Measurements from ENCODE around the gene RGPD8.
"Not testable (repeated sequence)": the region's sequence is repeated elsewhere in the genome, so short reads cannot be mapped to it uniquely, and the experiment has no call there.

DNA sequence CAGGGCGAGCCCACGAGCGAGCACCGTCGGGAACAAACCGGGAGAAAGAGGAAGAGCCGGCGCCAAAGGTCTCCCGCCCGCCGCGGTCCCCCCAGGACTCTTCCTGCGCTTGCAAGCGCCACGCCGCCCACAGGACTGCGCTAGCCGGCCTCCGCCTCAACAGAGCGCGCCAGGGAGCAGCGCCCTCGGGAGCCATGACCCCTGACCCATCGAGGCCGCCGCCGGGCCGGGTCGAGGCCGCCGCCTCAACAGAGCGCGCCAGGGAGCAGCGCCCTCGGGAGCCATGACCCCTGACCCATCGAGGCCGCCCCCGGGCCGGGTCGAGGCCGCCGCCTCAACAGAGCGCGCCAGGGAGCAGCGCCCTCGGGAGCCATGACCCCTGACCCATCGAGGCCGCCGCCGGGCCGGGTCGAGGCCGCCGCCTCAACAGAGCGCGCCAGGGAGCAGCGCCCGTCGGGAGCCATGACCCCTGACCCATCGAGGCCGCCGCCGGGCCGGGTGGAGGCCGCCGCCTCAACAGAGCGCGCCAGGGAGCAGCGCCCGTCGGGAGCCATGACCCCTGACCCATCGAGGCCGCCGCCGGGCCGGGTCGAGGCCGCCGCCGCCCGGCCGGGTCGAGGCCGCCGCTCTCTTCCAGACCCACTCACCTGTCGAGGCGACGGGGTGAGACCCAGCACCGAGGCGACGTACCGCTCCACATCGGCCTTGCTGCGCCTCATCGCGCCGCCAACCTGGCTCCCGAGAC is 538 bp downstream of the RGPD8 start:
- not testable (repeated sequence) for TF ChIP-seq L3MBTL2 (conservative IDR thresholded peaks at IDR 0.05); FOXM1 (IDR thresholded peaks at IDR 0.05; ENCODE audit: borderline replicate concordance); BHLHE40 (IDR thresholded peaks at IDR 0.05; ENCODE audit: borderline replicate concordance); SUZ12 (IDR thresholded peaks at IDR 0.05); ELF4 (IDR thresholded peaks at IDR 0.05); ZNF384 (IDR thresholded peaks at IDR 0.05); SP1 (IDR thresholded peaks at IDR 0.05); HDGF (IDR thresholded peaks at IDR 0.05; ENCODE audit: borderline replicate concordance); TARDBP (IDR thresholded peaks at IDR 0.05); FOXA1 (IDR thresholded peaks at IDR 0.05)

Measured in HEK293T (cell line).